ENCODE measurements around the gene CELA1.
"Not testable (repeated sequence)": the region's sequence is repeated elsewhere in the genome, so short reads cannot be mapped to it uniquely, and the experiment has no call there.

Gene CELA1

GRCh38 chr12:51341251-51342007, 5.0 kb downstream of the CELA1 start:
- peak; percentile 76 for DNase-seq

DNA sequence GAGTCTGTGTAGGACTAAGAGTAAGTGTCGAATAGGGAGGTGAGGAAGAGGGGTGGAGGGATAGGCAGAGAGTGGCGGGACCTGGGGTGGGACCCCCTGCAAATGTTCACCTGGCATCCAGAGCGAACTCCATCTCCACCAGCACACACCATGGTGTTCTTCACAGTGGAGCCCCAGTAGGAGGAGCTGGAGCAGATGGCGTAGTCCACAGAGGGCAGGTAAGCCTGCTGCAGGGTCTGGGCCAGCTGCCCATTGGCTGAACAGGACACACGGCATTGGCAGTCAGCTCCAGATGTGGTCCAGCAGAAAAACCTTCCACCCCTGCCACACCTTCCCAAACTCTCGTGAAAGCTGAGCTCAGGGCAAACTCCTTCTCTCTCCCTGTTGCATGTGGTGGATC, 6.7 kb downstream of the CELA1 start:
- DNase-seq, result no peak

- DNase-seq, result not testable (repeated sequence)
Measured at GRCh38 chr12:51337336-51337735, 9.1 kb downstream of the CELA1 start.

DNA sequence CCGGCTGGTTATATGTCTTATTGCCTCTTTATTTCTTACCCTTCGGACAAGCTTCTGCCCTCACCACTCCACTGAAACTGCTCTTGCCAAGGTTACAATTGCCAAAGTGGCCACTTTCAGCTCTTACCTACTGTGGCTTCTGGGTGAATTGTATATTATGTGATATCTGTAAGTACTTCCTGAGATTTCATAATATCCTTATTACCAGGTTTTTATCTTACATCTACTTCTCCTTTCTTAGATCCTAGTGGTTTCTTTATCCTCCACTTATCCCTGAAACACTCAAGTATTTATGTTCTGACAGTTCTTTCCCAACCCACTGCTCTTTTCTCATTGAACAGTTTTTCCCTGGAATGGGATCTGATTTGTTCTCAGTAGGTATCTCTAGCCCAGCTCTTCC, 10.5 kb downstream of the CELA1 start:
- DNase-seq, result no peak

DNA sequence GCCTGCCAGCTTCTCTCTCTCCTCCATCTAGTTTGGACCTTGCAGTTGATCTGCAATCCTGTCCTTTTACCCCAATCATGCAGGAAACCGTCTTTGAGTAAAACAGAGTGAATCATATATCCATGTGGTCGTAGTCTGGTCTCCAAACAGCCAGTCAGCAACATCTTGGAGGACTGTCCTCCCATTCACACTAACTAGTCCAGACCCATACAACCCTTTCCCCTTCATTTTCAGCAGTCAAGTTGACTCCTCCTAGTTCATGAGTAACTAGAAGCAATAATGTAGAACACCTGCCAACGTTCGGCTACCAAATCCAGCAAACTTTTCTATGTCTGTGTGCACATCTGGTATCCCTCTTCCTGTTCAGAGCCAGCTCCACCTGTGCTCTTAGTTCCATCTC, 11.7 kb downstream of the CELA1 start:
- no peak for DNase-seq

DNA sequence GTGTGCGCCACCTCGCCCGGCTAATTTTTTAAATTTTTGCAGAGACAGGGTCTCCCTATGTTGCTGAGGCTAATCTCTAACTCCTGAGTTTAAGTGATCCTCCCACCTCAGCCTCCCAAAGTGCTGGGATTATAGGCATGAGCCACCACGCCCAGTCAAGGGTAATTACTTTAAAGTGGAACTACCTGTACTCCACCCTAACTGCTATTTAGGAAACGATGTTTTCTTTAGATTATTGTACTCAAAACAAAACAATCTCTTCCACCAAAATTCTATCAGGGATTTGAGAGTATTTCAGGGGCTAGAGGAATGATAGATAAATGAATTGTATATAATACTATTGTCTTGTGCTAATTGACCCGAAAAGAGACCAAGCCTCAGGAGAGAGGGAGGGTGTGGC, 12.9 kb downstream of the CELA1 start:
- no peak for DNase-seq

DNA sequence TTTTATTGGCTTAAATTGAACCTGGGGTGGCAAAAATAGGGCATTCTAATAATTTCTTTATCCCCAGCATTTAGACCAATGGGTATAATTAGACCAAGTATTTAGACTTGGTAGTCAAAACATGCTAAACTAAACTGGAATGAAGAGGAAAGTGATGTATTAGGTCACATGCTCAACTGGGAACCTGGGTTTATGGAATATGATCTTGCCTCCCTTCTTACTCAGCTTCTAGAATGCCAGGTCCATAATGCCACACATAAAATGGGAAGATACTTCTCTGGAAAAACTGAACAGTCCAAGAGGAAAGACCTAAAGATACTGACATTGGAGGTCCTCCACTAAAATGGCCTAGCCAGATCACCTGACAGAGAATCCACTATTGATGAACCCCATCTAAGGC, 16.3 kb downstream of the CELA1 start:
- no peak for DNase-seq

GRCh38 chr12:51329742-51330141, 16.7 kb downstream of the CELA1 start:
- DNase-seq, result peak; percentile 24

DNA sequence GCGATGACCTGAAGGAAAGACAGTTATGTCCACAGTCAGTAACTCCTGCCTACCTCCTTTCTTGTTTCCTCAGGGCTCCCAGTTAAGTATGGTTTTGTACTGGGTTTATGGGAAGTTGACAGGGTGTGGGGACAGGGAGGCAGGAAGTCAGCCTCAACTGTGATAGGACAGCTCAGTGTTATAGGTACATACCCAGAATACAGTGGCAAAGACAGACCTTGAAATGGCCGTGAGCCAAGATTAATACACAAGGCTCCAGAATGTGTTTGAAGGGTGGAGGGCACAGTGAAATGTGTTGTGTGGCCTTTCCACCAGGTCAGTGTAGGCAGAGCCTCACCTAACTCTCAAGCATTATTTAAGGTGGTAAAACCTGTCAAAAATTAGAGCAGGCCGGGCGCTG, 17.9 kb downstream of the CELA1 start:
- no peak for DNase-seq

DNA sequence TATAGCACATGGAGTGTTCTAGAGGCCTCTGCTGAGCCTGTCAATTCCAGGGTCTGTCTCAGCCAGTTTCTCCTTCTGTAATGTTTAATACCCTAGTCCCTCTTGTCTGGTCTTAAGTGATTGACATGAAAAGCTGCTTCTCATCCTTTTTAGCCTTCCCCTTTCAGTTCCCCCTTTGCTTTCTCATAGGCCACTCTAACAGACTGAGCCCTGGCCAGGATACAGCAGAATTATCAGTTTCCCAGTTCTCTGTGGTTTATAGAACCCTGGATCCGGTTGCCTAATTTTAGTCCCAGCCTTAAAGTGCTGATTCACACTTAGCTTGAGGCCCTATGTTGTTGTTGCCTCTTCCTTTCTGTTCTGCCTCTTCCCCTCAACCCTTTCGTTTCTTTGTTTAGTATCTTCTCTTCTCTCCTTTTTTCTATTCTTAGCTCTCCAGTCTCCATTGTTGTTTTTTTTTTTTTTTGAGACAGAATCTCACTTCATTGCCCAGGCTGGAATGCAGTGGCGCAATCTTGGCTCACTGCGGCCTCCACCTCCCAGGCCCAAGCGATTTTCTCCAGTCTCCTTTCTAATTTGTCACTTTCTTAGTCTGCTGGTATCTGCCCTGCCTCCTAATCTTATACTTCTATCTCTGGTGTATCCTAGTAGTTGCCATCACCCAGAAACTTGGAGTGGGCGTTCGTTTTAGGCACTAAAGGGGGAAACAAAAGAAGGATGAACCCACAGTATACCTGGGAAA, 19.6 kb downstream of the CELA1 start:
- peak; percentile 58 for DNase-seq

- no peak for DNase-seq
Measured at GRCh38 chr12:51324953-51325352, 21.5 kb downstream of the CELA1 start.

- peak; percentile 79 for DNase-seq
Measured at GRCh38 chr12:51323966-51324895, 22.2 kb downstream of the CELA1 start, which contains the start of gene BIN2. Gene BIN2 (minus strand): TSS chr12:51324174. CDS start chr12:51324102, 72 bp downstream.

DNA sequence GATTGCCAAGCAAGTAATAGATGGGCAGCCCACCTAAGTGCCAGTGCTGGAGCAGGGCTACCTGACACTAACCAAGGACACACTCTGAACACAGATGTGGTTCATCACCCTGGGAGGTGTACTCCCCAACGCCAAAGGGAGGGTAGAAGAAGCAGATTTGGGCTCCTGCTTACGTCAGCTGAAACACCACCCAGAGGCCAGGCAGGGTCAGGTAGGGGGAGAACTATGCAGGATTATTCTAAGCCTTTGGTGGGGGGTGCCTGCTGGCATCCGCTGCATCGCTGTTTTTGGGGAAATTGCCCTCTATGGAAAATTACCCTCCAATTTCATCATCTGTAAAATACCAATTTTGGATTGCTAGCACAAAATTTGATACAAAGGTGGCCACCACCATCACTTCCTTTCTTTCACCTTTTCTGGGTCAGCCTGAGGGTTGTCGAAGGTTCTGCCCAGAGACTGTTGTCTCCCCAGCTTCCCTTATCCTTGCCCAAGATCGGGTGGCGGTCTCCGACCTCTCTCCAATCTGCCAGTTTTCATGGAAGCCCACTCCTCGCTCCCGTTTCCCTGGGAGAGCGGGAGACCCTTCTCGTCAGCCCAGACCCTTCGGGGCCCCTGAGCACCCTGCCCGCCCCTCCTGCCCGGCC, 23.0 kb downstream of the CELA1 start:
- peak; percentile 59 for DNase-seq

- peak; percentile 46 for DNase-seq
Measured at GRCh38 chr12:51322452-51322851, 24.0 kb downstream of the CELA1 start.

GRCh38 chr12:51321882-51322281, 24.6 kb downstream of the CELA1 start:
- DNase-seq, result no peak

DNA sequence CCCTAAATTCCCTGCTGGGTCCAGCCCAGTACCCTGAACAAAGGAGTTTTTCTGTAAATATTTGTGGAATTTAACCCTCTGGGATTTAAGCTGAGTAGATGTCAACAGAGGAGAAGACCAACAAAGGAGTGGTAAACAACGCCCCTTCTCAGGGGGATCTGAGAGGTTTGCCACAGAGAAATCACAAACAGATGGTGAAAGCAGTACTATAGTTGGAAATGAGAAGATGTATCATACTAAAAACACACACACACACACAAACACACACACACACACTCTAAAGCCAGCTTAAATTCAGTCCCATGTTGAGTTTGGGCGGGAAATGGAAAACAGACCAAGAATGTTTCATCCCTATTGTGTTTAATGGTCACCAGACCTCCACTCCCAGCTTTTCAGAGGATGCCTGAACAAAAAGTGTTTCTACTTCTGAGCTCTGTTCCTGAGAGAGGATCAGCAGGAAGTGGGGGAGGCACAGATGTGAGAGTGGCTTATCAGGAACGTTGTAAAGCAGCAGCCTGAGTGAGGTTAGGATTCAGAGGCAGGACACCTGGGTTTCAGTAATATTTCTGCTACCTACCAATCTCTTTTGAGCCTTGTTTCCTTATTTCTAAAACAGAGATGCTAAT, 25.7 kb downstream of the CELA1 start:
- DNase-seq, result peak; percentile 11

DNA sequence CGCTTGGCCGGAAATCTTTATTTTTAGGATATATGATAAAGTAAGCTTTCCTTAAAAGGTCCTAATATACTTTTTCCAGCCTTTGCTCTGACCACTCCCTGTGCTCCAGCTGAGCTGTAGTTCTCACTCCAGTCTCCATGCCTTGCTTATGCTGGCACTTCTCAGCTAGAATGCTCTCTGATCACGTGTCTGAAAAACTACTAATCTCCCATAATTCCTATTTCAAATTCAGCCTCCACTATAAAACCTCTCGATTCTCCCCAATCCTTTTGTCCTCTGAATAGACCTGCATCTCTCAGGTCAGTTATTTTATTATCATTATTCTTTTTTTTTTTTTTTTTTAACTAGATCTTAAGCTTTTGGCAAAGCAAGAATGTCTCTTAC, 26.2 kb downstream of the CELA1 start:
- DNase-seq, result no peak

GRCh38 chr12:51318846-51319599, 27.5 kb downstream of the CELA1 start:
- DNase-seq, result peak; percentile 55

DNA sequence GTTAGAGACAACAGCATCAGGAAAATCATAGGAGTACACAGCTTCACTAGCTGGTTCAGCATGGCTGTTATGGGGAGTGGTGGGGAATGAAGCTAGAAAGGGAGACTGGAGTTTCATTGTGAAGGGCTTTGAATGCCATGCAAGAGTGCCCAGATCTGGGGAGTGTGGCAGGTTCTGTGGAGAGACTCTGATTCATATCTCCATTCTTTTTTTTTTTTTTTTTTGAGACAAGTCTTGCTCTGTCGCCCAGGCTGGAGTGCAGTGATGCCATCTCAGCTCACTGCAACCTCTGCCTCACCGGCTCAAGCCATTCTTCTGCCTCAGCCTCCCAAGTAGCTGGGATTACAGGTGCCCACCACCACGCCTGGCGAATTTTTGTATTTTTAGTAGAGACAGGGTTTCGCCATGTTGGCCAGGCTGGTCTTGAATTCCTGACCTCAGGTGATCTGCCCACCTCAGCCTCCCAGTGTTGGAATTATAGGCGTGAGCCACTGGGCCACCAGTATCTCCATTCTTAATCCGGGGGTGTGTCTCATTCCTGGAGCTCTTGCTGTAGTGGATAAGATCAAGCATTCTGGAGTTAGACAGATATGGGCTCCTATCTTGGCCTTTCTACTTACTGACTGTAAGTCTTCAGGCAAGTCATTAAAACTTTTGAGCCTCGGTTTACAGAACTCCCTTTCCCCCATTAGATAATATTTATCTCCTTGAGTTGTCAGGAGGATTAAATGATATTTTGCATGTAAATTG, 28.2 kb downstream of the CELA1 start:
- DNase-seq, result not testable (repeated sequence)

DNA sequence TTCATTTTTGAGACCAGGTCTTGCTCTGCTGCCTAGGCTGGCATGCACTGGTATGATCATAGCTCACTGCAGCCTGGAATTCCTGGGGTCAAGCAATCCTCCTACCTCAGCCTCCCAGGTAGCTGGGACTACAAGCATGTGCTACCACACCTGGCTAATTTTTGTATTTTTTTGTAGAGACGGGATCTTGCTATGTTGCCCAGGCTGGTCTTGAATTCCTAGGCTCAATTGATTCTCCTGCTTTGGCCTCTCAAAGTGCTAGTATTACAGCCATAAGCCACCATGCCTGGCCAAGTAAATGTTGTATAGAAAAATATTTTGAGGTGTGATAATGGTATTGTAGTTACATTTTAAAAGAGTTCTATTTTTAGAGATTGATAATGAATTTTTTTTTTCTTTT, 35.1 kb downstream of the CELA1 start:
- no peak for DNase-seq

Data from activated CD4-positive, alpha-beta T cell treated with anti-CD3 and anti-CD28 coated beads, Interleukin-2, amount 50 U/mL, for 16 hours (primary cell).